Right lobe of liver (tissue), 4 donors: ENCODE measurements around the gene CTSZ.

Experiments
- POLR2A ChIP-seq: fragments of 450-650 bp; IDR thresholded peaks from one replicate; pipeline ENCODE4 v1.6.1; 2017; ENCODE audit warnings: antibody characterized with exemption, mild to moderate bottlenecking
- TF ChIP-seq, protein P1 (sequence below), 4 donors: fragments of 200-600 bp in 3 of 4; fragments of 450-650 bp in 1 of 4; IDR thresholded peaks; one replicate each; pipeline versions ENCODE4 v1.5.1 to v1.8.0; 2016 to 2022; ENCODE audit warnings: antibody characterized with exemption in 4 of 4, mild to moderate bottlenecking in 2 of 4
- donor health status: DM: no; HTN: no; CAD: no.
- donor health status: DM: no; HTN: no; CAD: no.
- donor health status: DM: no; HTN: yes; CAD: no.

DNA sequence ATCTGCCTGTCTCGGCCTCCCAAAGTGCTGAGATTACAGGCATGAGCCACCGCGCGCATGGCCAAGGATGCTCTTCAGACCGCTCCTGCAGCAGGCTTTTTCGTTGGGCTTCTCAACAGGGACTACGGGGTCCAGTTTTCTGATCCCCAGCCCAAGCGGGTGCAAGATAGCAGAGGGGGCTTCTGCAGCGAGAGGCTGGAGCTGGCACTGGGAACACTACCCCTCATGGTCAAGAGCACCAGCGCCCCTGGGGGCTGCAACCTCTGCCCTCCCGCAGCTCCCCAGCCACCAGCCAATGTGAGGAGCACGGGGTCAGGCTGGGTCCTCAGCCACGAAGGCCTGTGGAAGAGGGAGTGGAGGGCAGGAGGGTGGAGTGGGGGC is 6.0 kb downstream of the CTSZ start:
- TF ChIP-seq, protein P1, sequence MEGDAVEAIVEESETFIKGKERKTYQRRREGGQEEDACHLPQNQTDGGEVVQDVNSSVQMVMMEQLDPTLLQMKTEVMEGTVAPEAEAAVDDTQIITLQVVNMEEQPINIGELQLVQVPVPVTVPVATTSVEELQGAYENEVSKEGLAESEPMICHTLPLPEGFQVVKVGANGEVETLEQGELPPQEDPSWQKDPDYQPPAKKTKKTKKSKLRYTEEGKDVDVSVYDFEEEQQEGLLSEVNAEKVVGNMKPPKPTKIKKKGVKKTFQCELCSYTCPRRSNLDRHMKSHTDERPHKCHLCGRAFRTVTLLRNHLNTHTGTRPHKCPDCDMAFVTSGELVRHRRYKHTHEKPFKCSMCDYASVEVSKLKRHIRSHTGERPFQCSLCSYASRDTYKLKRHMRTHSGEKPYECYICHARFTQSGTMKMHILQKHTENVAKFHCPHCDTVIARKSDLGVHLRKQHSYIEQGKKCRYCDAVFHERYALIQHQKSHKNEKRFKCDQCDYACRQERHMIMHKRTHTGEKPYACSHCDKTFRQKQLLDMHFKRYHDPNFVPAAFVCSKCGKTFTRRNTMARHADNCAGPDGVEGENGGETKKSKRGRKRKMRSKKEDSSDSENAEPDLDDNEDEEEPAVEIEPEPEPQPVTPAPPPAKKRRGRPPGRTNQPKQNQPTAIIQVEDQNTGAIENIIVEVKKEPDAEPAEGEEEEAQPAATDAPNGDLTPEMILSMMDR (IDR thresholded peaks at IDR 0.05): no peak
- TF ChIP-seq POLR2A: no peak
